Transverse colon (tissue), 4 donors: ENCODE data around the gene LRFN2. TPM values are rescaled to one million over a fixed set of nuclear protein-coding genes. Genes with fewer than 3 reads are reported as not detected.

Experiments
- DNase-seq: peaks from one replicate; pipeline ENCODE4 v3.0.0-alpha.2; 2019
- H3K27ac ChIP-seq, 4 donors: fragments of 200-600 bp; sonication (generic); 2 replicates each; pipeline ENCODE4 v1.5.1; 2016 to 2018; ENCODE audit warnings: inconsistent platforms in 4 of 4
- H3K27me3 ChIP-seq: fragments of 200-600 bp; sonication (generic); 2 replicates; pipeline ENCODE4 v1.5.1; 2017; ENCODE audit warnings: inconsistent platforms
- H3K36me3 ChIP-seq, 4 donors: fragments of 200-600 bp; sonication (generic); 2 replicates each; pipeline ENCODE4 v1.5.1; 2017 to 2019; ENCODE audit warnings: inconsistent platforms in 4 of 4
- H3K4me1 ChIP-seq, 4 donors: fragments of 200-600 bp; sonication (generic); 2 replicates each; pipeline ENCODE4 v1.5.1; 2017 to 2020; ENCODE audit warnings: inconsistent platforms in 4 of 4
- H3K4me3 ChIP-seq, 4 donors: fragments of 200-600 bp; sonication (generic); 1 replicate in 1 of 4; 2 replicates in 3 of 4; pipeline versions ENCODE4 v1.5.1 to v1.6.1; 2017 to 2019; ENCODE audit warnings: inconsistent platforms in 4 of 4
- H3K9me3 ChIP-seq, 2 donors: fragments of 200-600 bp; sonication (generic); 2 replicates each; pipeline ENCODE4 v1.5.1; 2017 to 2019; ENCODE audit warnings: inconsistent platforms in 2 of 2
- CTCF ChIP-seq, 5 experiments: fragments of 200-600 bp in 3 of 5; fragments of 450-650 bp in 2 of 5; sonication (generic) in 3 of 5; IDR thresholded peaks; 1 replicate in 2 of 5; 2 replicates in 3 of 5; pipeline ENCODE4 v1.5.1; 2016 to 2017; ENCODE audit warnings: antibody characterized with exemption in 5 of 5, inconsistent platforms in 3 of 5, mild to moderate bottlenecking in 2 of 5, moderate library complexity in 1 of 5
- EP300 ChIP-seq: sonication (generic); formaldehyde crosslinking; IDR thresholded peaks from one replicate; pipeline ENCODE4 v1.6.1; 2017; ENCODE audit warnings: antibody characterized with exemption, low read depth
- POLR2A ChIP-seq: fragments of 450-650 bp; IDR thresholded peaks from one replicate; pipeline ENCODE4 v1.6.1; 2016; ENCODE audit warnings: antibody characterized with exemption, mild to moderate bottlenecking, moderate library complexity
- POLR2AphosphoS5 ChIP-seq, 3 donors: sonication (generic); formaldehyde crosslinking; IDR thresholded peaks; one replicate each; pipeline ENCODE4 v1.6.1; 2016; ENCODE audit warnings: antibody characterized with exemption in 3 of 3
- WGBS, 2 donors: methylation state at CpG; one replicate each; pipeline ENCODE4 v1.1.5; 2018; ENCODE audit warnings: low coverage in 1 of 2; 5-methylcytosine and 5-hydroxymethylcytosine counted together
- in situ Hi-C, 4 donors: fragments of 200-750 bp; cut with MboI; loops; one replicate each; pipeline versions ENCODE4 v1.15.0 to v1.15.1; 2017; ENCODE audit warnings: low sequenced_read_pairs in 3 of 4, low pct_ligation_motif_present in 1 of 4, low pct_unique_long_range_greater_than_20kb in 1 of 4
- intact Hi-C: fragments of 100-400 bp; cut with DNase I; formaldehyde crosslinking; loops from one replicate; pipeline ENCODE4 v1.15.1; 2023; ENCODE audit warnings: low total_unique reads
- total RNA-seq, 4 donors: library from RNA; depleted of rRNA; stranded (reverse); fragments of >200 nt; gene quantifications; one replicate each; pipeline ENCODE4 v1.1.0, GENCODE V29; 2016

LRFN2 gene
- total RNA-seq, 4 donors from 2014 or later, result 0.40 to 0.41 TPM; not detected in 2

DNA sequence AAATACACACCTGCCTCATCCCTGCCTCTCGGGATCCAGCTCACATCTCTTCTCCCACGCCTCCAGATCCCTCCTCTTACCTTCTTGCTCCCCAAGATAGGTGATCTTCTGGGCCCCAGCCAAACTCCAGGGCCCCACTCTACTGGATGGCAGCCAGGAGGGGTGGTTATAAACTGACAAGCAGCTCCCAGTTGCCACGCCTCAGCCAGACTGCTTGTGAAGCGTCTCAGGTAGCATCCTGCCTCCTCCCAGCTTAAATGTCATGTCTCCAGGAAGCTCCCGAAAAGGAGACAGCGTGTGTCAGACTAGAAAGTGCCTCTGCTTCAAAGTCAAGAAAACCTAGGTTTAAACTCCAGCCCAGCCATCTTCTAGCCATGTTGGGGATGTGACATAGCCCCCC is 114.1 kb downstream of the LRFN2 start:
- Histone ChIP-seq H3K27me3 (no peaks in the 10 kb centered on the region), H3K4me3 (no peak overlapping the region), H3K27ac (no peak overlapping the region), H3K36me3 (no peaks in the 10 kb centered on the region), H3K9me3 (no peaks in the 10 kb centered on the region), H3K4me1 (no peaks in the 10 kb centered on the region)
- intact Hi-C loops, result no loop called here
- TF ChIP-seq POLR2AphosphoS5 (IDR thresholded peaks at IDR 0.05) (no peak), POLR2A (no peak), EP300 (no peak), CTCF (IDR thresholded peaks at IDR 0.05) (no peak)
- DNase-seq, result no peak
- 42 to 60% methylated on average over 2 to 6 of the region's 6 CpGs for WGBS, 2 donors
- in situ Hi-C loops, result no loop called here

- 35% methylated on average over 5 of the region's 5 CpGs; no CpG with 5 or more reads in 1 of the 2 donors for WGBS, 2 donors
- H3K4me3 ChIP-seq, result no peak overlapping the region
- H3K27me3 ChIP-seq, result no peaks in the 10 kb centered on the region
- in situ Hi-C loops, result no loop called here
- H3K36me3 ChIP-seq, result no peaks in the 10 kb centered on the region
- DNase-seq, result no peak
- intact Hi-C loops, result no loop called here
- H3K9me3 ChIP-seq, result no peaks in the 10 kb centered on the region
- no peak for TF ChIP-seq CTCF (IDR thresholded peaks at IDR 0.05)
- TF ChIP-seq POLR2AphosphoS5 (IDR thresholded peaks at IDR 0.05), result no peak
- TF ChIP-seq EP300, result no peak
- TF ChIP-seq POLR2A, result no peak
- H3K4me1 ChIP-seq, result no peaks in the 10 kb centered on the region
- H3K27ac ChIP-seq, result no peak overlapping the region
These were observed 114.8 kb downstream of the LRFN2 start for GRCh38 chr6:40472353-40472752.

GRCh38 chr6:40471243-40471642 is 115.9 kb downstream of the LRFN2 start:
- intact Hi-C loops, result no loop called here
- 77% methylated on average over 4 of the region's 4 CpGs; no CpG with 5 or more reads in 1 of the 2 donors for WGBS, 2 donors

DNA sequence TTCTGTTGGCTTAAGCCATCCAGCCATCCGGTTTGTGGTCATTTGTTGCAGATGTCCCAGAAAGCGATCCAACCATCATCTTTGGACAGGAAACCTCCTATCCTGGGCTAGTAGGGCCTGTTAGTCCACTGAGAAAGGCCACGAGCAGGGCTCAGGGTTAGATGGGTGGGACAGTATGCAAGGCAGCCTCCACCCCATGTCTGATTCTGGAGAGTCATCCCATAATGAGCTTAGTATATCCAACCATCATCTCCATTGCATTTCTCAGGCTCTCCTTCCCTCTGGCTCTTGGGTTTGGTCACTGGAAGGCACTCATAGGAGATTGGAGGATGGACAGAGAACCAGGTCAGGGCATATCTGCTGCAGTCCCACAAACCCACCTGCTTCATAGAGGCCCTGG is 117.8 kb downstream of the LRFN2 start:
- TF ChIP-seq POLR2A, result no peak
- TF ChIP-seq CTCF (IDR thresholded peaks at IDR 0.05), result no peak
- TF ChIP-seq POLR2AphosphoS5 (IDR thresholded peaks at IDR 0.05), result no peak
- no peak for TF ChIP-seq EP300
- Histone ChIP-seq H3K27ac (no peak overlapping the region), H3K4me3 (no peak overlapping the region), H3K4me1 (no peaks in the 10 kb centered on the region), H3K36me3 (no peaks in the 10 kb centered on the region), H3K27me3 (no peaks in the 10 kb centered on the region), H3K9me3 (no peaks in the 10 kb centered on the region)
- in situ Hi-C loops, result no loop called here
- DNase-seq, result no peak
- WGBS, 2 donors, result 91% methylated on average over 3 of the region's 3 CpGs; no CpG with 5 or more reads in 1 of the 2 donors
- intact Hi-C loops, result no loop called here

More at GRCh38 chr6:40471243-40471642, 115.9 kb downstream of the LRFN2 start:
- no peak overlapping the region for H3K4me3 ChIP-seq
- no peak for DNase-seq
- no peaks in the 10 kb centered on the region for H3K9me3 ChIP-seq
- in situ Hi-C loops, result no loop called here
- no peaks in the 10 kb centered on the region for H3K36me3 ChIP-seq
- TF ChIP-seq EP300 (no peak), POLR2AphosphoS5 (IDR thresholded peaks at IDR 0.05) (no peak), CTCF (IDR thresholded peaks at IDR 0.05) (no peak), POLR2A (no peak)
- no peak overlapping the region for H3K27ac ChIP-seq
- H3K4me1 ChIP-seq, result no peaks in the 10 kb centered on the region
- no peaks in the 10 kb centered on the region for H3K27me3 ChIP-seq
